Measurements from ENCODE around the gene HCST. TPM values are rescaled to one million over a fixed set of nuclear protein-coding genes. Genes with fewer than 3 reads are reported as not detected.

The HCST gene
- total and polyA plus RNA-seq, 2 of the 13 experiments (the other 11 are each of a cell fraction or from before 2014, with no cell fraction given): 0.24 to 1.2 TPM

DNA sequence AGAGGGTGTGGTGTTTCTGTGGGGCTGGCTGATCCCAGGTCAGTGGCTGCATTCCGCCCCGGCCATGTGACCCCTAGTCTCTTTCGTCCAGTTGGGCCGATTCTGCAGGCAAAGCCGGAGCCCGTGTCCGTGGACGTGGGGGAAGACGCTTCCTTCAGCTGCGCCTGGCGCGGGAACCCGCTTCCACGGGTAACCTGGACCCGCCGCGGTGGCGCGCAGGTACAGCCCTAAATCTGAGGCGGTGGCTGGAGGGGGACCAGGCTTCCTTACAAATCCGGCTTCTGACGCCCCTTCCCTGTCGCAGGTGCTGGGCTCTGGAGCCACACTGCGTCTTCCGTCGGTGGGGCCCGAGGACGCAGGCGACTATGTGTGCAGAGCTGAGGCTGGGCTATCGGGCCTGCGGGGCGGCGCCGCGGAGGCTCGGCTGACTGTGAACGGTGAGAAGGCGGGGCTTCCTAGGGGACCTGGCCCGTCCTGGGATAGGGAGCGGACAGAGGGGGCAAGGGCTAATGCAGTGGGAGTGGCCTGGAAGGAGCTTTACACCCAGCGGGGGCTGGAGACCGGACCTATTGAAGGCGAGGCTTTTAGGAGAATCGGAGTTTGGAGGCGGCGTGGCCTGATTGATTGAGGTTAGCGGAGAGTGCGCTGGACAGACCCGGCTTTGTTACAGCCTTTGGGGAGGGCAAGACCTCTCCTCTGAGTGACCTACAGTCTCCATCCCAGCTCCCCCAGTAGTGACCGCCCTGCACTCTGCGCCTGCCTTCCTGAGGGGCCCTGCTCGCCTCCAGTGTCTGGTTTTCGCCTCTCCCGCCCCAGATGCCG, 41.3 kb upstream of the HCST start (continued):
- TF ChIP-seq, protein P1, sequence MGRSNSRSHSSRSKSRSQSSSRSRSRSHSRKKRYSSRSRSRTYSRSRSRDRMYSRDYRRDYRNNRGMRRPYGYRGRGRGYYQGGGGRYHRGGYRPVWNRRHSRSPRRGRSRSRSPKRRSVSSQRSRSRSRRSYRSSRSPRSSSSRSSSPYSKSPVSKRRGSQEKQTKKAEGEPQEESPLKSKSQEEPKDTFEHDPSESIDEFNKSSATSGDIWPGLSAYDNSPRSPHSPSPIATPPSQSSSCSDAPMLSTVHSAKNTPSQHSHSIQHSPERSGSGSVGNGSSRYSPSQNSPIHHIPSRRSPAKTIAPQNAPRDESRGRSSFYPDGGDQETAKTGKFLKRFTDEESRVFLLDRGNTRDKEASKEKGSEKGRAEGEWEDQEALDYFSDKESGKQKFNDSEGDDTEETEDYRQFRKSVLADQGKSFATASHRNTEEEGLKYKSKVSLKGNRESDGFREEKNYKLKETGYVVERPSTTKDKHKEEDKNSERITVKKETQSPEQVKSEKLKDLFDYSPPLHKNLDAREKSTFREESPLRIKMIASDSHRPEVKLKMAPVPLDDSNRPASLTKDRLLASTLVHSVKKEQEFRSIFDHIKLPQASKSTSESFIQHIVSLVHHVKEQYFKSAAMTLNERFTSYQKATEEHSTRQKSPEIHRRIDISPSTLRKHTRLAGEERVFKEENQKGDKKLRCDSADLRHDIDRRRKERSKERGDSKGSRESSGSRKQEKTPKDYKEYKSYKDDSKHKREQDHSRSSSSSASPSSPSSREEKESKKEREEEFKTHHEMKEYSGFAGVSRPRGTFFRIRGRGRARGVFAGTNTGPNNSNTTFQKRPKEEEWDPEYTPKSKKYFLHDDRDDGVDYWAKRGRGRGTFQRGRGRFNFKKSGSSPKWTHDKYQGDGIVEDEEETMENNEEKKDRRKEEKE (IDR thresholded peaks at IDR 0.05): no peak
- TF ChIP-seq FOXP1 (IDR thresholded peaks at IDR 0.05): no peak
- no peak for TF ChIP-seq FOXP1 (CRISPR knock-in tag; IDR thresholded peaks at IDR 0.05)
- no peak for TF ChIP-seq ZNF550 (CRISPR knock-in tag; IDR thresholded peaks at IDR 0.05; ENCODE audit: borderline replicate concordance)
- peak; percentile 36; the same call in 1 of the 2 replicates for TF ChIP-seq ZNF441 (CRISPR knock-in tag; IDR thresholded peaks at IDR 0.05; ENCODE audit: borderline replicate concordance)
- no peak for TF ChIP-seq ZKSCAN5 (CRISPR knock-in tag; IDR thresholded peaks at IDR 0.05)
- TF ChIP-seq ZFYVE20 (CRISPR knock-in tag; IDR thresholded peaks at IDR 0.05; ENCODE audit: borderline replicate concordance, low read depth): no peak
- no peak for TF ChIP-seq GATAD2A (CRISPR knock-in tag; IDR thresholded peaks at IDR 0.05)
- TF ChIP-seq, protein P2, sequence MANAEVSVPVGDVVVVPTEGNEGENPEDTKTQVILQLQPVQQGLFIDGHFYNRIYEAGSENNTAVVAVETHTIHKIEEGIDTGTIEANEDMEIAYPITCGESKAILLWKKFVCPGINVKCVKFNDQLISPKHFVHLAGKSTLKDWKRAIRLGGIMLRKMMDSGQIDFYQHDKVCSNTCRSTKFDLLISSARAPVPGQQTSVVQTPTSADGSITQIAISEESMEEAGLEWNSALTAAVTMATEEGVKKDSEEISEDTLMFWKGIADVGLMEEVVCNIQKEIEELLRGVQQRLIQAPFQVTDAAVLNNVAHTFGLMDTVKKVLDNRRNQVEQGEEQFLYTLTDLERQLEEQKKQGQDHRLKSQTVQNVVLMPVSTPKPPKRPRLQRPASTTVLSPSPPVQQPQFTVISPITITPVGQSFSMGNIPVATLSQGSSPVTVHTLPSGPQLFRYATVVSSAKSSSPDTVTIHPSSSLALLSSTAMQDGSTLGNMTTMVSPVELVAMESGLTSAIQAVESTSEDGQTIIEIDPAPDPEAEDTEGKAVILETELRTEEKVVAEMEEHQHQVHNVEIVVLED (CRISPR knock-in tag; IDR thresholded peaks at IDR 0.05; ENCODE audit: borderline replicate concordance): no peak
- TF ChIP-seq ZNF777 (CRISPR knock-in tag; IDR thresholded peaks at IDR 0.05): peak; percentile 96
- TF ChIP-seq, protein P3, sequence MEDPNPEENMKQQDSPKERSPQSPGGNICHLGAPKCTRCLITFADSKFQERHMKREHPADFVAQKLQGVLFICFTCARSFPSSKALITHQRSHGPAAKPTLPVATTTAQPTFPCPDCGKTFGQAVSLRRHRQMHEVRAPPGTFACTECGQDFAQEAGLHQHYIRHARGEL (CRISPR knock-in tag; IDR thresholded peaks at IDR 0.05): no peak
- TF ChIP-seq SP4 (CRISPR knock-in tag; IDR thresholded peaks at IDR 0.05): peak; percentile 68
- 0 out of 2 replicates have a peak, but pooled peaks have one; percentile 30 for TF ChIP-seq ZNF678 (CRISPR knock-in tag; IDR thresholded peaks at IDR 0.05)
- TF ChIP-seq, protein P4, sequence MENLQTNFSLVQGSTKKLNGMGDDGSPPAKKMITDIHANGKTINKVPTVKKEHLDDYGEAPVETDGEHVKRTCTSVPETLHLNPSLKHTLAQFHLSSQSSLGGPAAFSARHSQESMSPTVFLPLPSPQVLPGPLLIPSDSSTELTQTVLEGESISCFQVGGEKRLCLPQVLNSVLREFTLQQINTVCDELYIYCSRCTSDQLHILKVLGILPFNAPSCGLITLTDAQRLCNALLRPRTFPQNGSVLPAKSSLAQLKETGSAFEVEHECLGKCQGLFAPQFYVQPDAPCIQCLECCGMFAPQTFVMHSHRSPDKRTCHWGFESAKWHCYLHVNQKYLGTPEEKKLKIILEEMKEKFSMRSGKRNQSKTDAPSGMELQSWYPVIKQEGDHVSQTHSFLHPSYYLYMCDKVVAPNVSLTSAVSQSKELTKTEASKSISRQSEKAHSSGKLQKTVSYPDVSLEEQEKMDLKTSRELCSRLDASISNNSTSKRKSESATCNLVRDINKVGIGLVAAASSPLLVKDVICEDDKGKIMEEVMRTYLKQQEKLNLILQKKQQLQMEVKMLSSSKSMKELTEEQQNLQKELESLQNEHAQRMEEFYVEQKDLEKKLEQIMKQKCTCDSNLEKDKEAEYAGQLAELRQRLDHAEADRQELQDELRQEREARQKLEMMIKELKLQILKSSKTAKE (CRISPR knock-in tag; IDR thresholded peaks at IDR 0.05; ENCODE audit: borderline replicate concordance): no peak
- no peak for TF ChIP-seq MTF1 (CRISPR knock-in tag; IDR thresholded peaks at IDR 0.05)
- TF ChIP-seq POLR2AphosphoS5 (IDR thresholded peaks at IDR 0.05; ENCODE audit: low read depth, low read length): 0 out of 2 replicates have a peak, but pooled peaks have one; percentile 16
- no peak for TF ChIP-seq ETV5 (CRISPR knock-in tag; IDR thresholded peaks at IDR 0.05; ENCODE audit: borderline replicate concordance)
- no peak for TF ChIP-seq EP300 (IDR thresholded peaks at IDR 0.05; ENCODE audit: low read depth in 2 of 2, low read length in 2 of 2)
- TF ChIP-seq EP300 (CRISPR knock-in tag; IDR thresholded peaks at IDR 0.05; ENCODE audit: borderline replicate concordance): no peak
- no peak for TF ChIP-seq ZNF619 (CRISPR knock-in tag; IDR thresholded peaks at IDR 0.05)
- 0 out of 2 replicates have a peak, but pooled peaks have one; percentile 26 for TF ChIP-seq ONECUT2 (CRISPR knock-in tag; IDR thresholded peaks at IDR 0.05)
- 0 out of 2 replicates have a peak, but pooled peaks have one; percentile 10 for TF ChIP-seq CBFB (CRISPR knock-in tag; IDR thresholded peaks at IDR 0.05)
